Stimulated activated CD4-positive, alpha-beta T cell treated with anti-CD3 and anti-CD28 coated beads, Interleukin-1b, Interleukin-23, amount 100 ng/mL, for 24 hours (primary cell): ENCODE measurements around the gene RASIP1.

Experiments used
- DNase-seq, 4 experiments: peaks; one replicate each; pipeline ENCODE4 v3.0.0-alpha.2; 2020; ENCODE audit warnings: low read depth in 4 of 4, low spot score in 1 of 4

RASIP1 gene

GRCh38 chr19:48755787-48756186 lies 15.4 kb upstream of the RASIP1 start:
- no peak for DNase-seq

- no peak for DNase-seq
Observed at GRCh38 chr19:48755084-48755641, 14.8 kb upstream of the RASIP1 start, which contains the start of gene FGF21. Gene FGF21, plus strand, starts transcription at chr19:48755524. Its CDS starts 713 bp downstream, at chr19:48756237.

- DNase-seq: no peak
Observed at GRCh38 chr19:48752496-48753365, 12.3 kb upstream of the RASIP1 start, which contains the start of gene FUT1. Gene FUT1, minus strand, starts transcription at chr19:48752641. Its CDS starts 1,360 bp downstream, at chr19:48751281.

DNA sequence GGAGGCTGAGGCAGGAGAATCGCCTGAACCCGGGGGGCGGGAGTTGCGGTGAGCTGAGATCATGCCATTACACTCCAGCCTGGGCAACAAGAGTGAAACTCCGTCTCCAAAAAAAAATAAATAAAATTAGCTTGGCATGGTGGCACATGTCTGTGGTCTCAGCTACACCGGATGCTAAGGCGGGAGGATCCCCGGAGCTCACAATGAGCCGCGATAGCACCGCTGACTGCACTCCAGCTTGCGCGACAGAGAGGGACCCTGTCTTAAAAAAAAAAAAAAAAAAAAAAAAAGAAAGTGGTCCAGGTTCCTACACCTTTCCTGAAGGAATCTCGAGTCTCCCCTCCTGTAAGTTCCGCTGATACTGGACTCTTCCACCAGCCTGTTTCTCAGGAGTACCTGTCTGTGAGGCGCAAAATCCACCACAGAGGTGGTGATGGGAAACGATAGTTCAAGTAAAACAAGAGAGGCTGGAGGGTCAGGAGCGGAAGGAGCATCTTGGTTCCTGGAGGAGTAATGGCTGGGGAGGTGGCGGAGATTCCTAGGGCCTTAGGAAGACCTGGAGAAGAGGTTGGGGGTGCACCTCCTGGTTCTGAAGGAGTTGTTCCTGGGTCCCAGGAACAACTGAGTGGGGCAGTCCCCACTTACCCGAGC lies 11.6 kb upstream of the RASIP1 start:
- no peak for DNase-seq

- no peak for DNase-seq
Observed at GRCh38 chr19:48750771-48751504, 10.5 kb upstream of the RASIP1 start.

DNA sequence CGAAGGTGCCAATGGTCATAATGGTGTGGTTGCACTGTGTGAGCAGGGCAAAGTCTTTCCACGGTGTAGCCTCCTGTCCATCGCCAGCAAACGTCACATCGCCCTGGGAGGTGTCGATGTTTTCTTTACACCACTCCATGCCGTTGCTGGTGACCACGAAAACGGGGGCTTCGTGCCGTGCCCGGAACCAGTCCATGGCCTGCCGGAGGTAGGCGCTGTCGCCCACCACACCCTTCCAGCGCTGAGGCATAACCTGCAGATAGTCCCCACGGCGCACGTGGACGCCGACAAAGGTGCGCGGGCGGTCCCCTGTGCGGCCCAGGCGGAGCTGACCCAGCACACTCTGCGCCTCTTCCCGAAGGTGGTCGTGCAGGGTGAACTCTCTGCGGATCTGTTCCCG lies 9.9 kb upstream of the RASIP1 start:
- DNase-seq: no peak

- no peak for DNase-seq
Observed at GRCh38 chr19:48749571-48750198, 9.3 kb upstream of the RASIP1 start.

DNA sequence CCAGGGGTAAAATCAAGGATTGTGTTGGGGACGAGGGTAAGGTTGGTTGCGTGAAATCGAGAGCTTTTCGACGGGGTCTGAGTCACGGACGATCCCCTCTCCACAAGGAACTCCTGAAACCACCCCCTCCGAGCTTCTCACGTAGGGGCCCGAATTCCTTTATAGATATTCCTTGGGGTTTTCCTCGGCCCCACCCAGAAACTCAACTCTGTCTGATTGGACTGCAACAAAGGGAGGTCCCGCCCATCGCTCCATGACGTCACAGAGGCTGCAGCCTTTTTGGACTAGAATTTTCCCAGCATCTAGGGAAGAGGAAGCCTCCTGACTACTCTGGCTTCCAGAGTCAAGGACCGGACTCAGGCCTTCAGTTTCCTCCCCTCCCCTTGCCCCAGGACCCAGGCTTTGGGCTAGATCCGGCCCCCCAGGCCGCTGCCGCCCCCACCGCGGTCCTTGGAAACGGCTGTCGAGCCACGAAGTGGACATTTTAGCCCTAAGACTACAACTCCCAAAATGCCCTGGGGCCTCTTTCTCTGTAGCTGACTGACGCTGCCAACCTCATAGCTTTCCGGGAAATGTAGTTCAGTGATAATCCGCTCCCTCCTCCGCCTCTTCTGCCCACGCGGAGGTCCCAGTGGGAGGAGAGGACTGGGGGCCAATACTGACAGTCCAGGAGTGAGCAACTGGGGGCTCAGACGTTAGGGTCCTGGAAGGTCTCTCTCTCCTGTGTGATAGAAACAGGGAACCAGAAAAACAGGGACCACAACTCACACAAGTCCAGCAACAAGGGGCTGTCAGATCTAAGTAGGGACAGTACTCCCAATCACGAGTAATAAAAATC lies 6.5 kb upstream of the RASIP1 start, which contains the start of gene IZUMO1:
Gene IZUMO1 (minus strand): TSS at position 172 of the 838 bp plus-strand sequence. CDS start 1,050 bp downstream, outside the sequence.
- peak in 2 of 4 experiments; percentile 28 to 41 for DNase-seq

DNA sequence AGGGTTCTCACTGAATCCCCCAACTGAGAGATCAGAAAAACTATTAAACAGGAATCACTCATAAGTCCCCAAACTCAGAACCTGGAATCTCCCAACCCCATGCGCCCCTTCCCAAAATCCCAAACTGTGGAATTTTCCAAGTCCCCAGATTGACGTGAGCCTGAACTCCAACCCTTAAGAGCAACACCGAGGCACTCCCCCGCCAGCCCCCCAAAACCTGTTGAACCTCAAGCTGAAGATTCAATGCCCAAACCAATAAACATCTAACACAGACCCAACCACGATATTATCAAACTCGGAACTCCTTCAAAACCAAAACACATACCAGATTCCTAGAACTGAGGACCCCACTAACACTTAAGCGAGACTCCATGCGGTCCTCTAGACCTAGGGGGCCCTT lies 5.7 kb upstream of the RASIP1 start:
- no peak for DNase-seq

DNA sequence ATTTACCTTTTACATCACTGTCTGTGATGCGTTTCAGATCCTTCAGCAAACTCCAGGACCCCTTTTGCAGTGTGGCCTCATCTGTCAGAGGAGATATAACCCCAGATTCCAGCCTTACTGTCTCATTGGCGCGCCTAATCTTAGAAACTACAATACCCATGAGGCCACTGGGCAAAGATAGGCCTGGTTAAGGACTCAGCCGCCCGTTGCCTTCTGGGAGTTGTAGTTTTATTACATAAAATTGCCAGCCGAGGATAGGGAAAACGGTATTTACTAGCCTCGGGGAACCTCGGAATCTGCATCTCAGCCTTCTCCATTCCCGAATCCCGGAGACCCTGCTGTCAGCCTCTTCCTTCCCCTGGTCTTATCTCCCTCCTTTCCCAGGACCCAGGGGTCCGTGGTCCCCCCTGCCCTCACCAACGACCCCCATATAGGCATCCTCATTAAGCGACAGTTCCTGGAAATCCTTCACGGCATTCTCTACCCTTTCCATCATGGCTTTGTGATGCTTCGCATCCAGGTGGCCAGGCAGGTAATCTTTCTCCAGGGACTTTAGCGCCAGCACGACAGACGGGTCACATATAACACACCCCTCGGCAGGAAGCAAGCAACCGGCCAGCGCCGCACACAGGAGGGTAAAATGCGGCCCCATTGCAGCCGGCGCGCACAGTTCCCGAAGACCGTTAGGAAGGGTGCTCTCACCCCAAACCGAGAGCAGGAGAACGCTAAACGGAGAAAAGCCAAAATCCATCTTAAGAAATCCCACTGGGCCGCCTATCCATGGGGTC lies 5.0 kb upstream of the RASIP1 start:
- DNase-seq: peak in 2 of 4 experiments; percentile 21 to 42

DNA sequence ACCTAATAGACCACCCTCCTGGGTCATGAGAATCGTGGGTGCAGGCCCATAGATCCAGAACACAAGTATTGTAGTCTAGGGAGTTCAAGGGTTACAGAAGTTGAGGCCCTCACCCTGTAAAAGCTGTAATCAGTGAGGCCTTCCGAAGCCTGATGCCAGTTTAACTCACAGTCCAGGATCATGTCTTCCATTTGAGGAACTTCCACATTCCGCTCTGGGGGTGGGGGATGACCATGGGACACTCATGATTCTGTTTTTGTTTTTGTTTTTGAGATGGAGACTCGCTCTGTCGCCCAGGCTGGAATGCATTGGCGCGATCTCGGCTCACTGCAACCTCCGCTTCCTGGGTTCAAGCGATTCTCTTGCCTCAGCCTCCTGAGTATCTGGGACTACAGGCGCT lies 1.7 kb upstream of the RASIP1 start:
- no peak for DNase-seq

DNA sequence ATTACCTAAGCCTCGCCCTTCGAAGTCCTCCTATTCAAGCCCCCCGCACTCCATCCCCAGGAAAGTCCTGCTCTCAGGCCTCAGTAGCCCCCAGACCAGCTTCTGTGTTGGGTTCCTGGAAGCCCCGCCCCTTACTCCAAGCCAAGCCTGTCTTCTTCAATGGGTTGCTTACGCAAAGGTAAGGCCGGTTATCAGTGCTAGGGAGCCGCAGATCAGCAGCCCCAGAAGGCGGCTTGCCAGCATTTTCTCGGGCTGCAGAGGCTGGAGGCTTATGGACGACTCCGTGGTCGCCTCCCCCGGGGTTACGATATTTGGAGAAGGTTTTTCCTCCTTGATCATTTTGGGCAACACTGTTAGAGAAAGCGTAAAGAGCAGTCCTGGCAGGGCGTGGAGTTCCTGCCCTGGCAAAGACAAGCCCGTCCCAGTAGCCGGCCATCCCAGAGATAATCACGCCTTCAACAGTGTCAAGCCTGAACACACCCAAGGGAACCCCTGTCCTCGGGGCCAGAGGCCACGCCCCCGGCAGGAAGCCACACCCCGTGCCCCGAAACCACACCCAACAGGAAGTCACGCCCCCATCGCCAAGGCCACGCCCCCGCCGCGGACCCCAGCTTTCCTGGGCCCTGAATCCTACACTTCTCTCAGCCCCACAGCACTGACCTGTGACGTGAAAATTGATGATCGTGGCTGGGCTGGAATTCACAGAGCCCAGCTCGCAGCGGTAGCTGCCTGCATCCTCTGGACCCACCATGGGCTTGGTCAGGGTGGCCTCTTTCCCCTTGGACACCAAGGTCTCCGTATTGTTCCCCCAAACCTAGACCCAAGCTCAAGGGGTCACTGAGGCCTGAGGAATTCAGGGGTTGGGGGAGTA lies 954 bp upstream of the RASIP1 start:
- no peak for DNase-seq

- DNase-seq: no peak
Observed at GRCh38 chr19:48739404-48740163, 826 bp downstream of the RASIP1 start.

- DNase-seq: peak; percentile 88 to 95 (median 90)
Observed at GRCh38 chr19:48738557-48739403, 1.6 kb downstream of the RASIP1 start.

DNA sequence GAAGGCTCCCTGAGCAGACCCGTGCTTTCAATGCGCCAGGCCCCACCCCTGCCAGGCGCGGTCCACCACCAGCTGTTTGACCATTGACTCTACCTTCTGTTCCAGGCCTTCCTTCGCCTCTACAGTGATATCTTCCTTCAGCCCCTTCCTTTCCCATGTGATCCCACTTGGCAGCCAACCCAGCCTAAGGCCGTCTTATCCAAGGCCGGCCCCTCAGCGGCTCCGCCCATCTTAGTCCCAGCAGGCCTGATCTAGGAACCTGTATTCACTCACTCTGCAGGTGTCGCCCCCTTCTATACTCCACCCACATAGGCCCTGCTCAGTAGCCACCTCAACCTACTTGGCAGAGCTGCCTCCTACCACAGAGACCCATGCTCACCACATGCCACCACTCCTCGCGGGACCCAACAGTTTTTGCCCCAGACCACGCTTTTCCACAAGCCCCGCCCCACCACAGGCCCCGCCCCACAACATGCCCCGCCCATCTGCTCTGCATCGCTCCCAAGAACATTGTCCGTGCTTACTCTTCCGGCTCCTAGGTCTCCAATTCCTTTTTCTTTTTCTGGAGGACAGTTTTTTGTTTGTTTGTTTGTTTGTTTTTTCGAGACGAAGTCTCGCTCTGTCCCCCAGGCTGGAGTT lies 2.9 kb downstream of the RASIP1 start:
- DNase-seq: no peak
